Nephron (organoid): ENCODE results near the gene MIER2.

ENCODE experiments used
- H3K27ac Mint-ChIP-seq, 3 experiments: 2 replicates each; pipeline ENCODE4 v1.8.0; 2020; ENCODE audit warnings: mixed read lengths in 3 of 3, mild to moderate bottlenecking in 2 of 3, moderate library complexity in 1 of 3
- H3K27me3 Mint-ChIP-seq: 2 replicates; pipeline ENCODE4 v1.8.0; 2021; ENCODE audit warnings: low read depth, mild to moderate bottlenecking, moderate library complexity, mixed read lengths
- H3K36me3 Mint-ChIP-seq: 2 replicates; pipeline ENCODE4 v1.8.0; 2020; ENCODE audit warnings: low read depth, mixed read lengths
- H3K4me1 Mint-ChIP-seq: 2 replicates; pipeline ENCODE4 v1.8.0; 2020; ENCODE audit warnings: mixed read lengths
- H3K4me3 Mint-ChIP-seq, 3 experiments: 2 replicates each; pipeline ENCODE4 v1.8.0; 2020; ENCODE audit warnings: mild to moderate bottlenecking in 3 of 3, mixed read lengths in 3 of 3, moderate library complexity in 2 of 3
- H3K9me3 Mint-ChIP-seq: 2 replicates; pipeline ENCODE4 v1.8.0; 2020; ENCODE audit warnings: mixed read lengths
- TF ChIP-seq, protein P1 (sequence below), 3 experiments: fragments of 200-600 bp; sonication (generic); IDR thresholded peaks; one replicate each; pipeline ENCODE4 v1.5.0; 2021; ENCODE audit warnings: antibody characterized with exemption in 3 of 3; ENCODE audit not compliant: unreplicated experiment in 3 of 3

MIER2 gene

DNA sequence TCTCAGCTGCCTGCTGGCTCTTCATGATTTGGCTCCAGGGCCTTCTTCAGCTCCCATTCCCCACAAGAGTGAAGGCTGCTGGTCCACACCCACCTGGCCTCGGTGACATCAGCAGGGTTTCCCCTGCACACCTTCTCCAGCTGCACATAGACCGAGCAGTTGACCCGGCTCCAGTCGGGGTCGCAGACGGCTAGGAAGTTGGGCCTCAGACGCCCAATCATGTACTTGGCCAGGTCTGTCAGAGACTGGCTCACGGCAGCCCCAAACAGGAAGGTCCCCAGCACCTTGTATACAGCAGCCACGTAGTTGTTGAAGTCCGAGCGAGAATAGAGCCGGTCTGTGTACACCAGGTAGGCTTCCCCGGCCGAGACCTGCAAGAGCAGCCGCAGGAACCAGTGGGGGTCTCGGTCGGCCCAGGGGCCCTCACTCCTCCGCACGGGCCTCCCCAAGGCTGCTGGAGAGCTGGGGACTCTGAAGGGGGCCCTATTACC lies 57.2 kb downstream of the MIER2 start:
- H3K27me3 Mint-ChIP-seq, result peaks cover 55% of the 10 kb centered on the region
- TF ChIP-seq, protein P1, sequence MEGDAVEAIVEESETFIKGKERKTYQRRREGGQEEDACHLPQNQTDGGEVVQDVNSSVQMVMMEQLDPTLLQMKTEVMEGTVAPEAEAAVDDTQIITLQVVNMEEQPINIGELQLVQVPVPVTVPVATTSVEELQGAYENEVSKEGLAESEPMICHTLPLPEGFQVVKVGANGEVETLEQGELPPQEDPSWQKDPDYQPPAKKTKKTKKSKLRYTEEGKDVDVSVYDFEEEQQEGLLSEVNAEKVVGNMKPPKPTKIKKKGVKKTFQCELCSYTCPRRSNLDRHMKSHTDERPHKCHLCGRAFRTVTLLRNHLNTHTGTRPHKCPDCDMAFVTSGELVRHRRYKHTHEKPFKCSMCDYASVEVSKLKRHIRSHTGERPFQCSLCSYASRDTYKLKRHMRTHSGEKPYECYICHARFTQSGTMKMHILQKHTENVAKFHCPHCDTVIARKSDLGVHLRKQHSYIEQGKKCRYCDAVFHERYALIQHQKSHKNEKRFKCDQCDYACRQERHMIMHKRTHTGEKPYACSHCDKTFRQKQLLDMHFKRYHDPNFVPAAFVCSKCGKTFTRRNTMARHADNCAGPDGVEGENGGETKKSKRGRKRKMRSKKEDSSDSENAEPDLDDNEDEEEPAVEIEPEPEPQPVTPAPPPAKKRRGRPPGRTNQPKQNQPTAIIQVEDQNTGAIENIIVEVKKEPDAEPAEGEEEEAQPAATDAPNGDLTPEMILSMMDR (IDR thresholded peaks at IDR 0.05; ENCODE audit: unreplicated experiment in 3 of 3), result no peak

DNA sequence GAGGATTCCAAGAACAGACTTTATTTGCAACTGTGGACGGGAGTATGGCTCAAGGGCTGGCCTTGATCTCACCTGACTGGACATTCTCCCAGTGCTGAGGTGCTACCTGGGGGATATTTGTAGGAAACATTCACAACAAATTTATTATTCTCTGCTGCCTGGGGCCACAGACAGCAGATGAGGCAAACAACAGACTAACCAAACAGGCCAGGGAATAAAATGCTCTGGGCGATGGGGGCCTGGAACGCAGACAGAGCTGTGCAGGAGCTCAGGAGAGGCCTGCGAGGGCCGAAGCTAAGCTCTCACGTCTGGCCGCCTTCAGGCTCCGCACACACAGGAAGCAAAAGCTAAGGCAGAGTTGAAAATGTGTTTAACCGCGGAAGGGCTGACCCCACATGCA lies 61.2 kb downstream of the MIER2 start:
- no peak overlapping the region for H3K27ac Mint-ChIP-seq
- TF ChIP-seq, protein P1 (IDR thresholded peaks at IDR 0.05; ENCODE audit: unreplicated experiment in 3 of 3), result no peak
- H3K4me3 Mint-ChIP-seq, result no peak overlapping the region
- no peaks in the 10 kb centered on the region for H3K4me1 Mint-ChIP-seq
- H3K36me3 Mint-ChIP-seq, result no peaks in the 10 kb centered on the region
- H3K9me3 Mint-ChIP-seq, result no peaks in the 10 kb centered on the region
- peaks cover 40% of the 10 kb centered on the region for H3K27me3 Mint-ChIP-seq

More for the DNA sequence above, 57.2 kb downstream of the MIER2 start:
- no peak overlapping the region for H3K27ac Mint-ChIP-seq
- H3K36me3 Mint-ChIP-seq, result no peaks in the 10 kb centered on the region
- no peak overlapping the region for H3K4me3 Mint-ChIP-seq
- no peaks in the 10 kb centered on the region for H3K4me1 Mint-ChIP-seq
- no peaks in the 10 kb centered on the region for H3K9me3 Mint-ChIP-seq

DNA sequence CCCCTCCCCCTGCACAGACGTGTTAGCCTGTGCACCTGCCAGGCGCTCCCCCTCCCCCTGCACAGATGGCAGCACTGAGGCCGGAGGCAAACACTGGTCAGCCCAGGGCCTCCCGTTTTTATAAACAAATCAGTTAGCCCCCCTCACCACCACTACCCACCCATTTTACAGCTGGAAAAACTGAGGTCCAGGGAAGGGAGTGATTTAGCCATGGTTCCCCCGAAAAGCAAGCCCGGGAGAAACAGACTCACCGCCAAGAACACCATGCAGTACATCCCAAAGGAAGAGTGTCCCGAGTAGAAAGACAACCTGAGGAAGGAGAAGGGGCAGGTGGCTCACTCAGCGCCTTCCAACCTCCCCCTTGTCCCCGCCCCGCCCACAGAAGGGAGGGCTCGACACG lies 62.1 kb downstream of the MIER2 start:
- Mint-ChIP-seq H3K27me3 (peaks cover 37% of the 10 kb centered on the region), H3K4me1 (no peaks in the 10 kb centered on the region), H3K27ac (no peak overlapping the region), H3K4me3 (no peak overlapping the region), H3K9me3 (no peaks in the 10 kb centered on the region), H3K36me3 (no peaks in the 10 kb centered on the region)
- TF ChIP-seq, protein P1 (IDR thresholded peaks at IDR 0.05; ENCODE audit: unreplicated experiment in 3 of 3), result no peak

DNA sequence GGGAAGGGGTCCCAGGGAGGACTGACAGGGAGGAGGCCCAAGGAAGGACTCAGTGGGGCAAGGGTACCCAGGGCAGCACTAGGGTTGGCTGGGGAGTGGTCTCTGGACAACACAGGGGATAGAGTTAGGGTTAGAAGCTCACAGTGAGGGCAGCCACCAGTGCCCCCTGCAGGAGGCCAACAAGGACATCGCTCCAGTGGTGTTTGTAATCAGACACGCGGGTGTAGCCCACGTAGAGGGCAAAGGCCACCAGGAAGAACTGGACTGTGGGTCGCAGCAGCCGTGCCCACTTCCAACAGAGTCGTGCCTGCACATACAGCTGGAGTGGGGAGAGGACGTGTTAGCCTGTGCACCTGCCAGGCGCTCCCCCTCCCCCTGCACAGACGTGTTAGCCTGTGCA lies 62.6 kb downstream of the MIER2 start:
- H3K36me3 Mint-ChIP-seq, result no peaks in the 10 kb centered on the region
- H3K27me3 Mint-ChIP-seq, result peaks cover 36% of the 10 kb centered on the region
- H3K4me1 Mint-ChIP-seq, result no peaks in the 10 kb centered on the region
- H3K4me3 Mint-ChIP-seq, result no peak overlapping the region
- TF ChIP-seq, protein P1 (IDR thresholded peaks at IDR 0.05; ENCODE audit: unreplicated experiment in 3 of 3), result no peak
- no peak overlapping the region for H3K27ac Mint-ChIP-seq
- no peaks in the 10 kb centered on the region for H3K9me3 Mint-ChIP-seq

DNA sequence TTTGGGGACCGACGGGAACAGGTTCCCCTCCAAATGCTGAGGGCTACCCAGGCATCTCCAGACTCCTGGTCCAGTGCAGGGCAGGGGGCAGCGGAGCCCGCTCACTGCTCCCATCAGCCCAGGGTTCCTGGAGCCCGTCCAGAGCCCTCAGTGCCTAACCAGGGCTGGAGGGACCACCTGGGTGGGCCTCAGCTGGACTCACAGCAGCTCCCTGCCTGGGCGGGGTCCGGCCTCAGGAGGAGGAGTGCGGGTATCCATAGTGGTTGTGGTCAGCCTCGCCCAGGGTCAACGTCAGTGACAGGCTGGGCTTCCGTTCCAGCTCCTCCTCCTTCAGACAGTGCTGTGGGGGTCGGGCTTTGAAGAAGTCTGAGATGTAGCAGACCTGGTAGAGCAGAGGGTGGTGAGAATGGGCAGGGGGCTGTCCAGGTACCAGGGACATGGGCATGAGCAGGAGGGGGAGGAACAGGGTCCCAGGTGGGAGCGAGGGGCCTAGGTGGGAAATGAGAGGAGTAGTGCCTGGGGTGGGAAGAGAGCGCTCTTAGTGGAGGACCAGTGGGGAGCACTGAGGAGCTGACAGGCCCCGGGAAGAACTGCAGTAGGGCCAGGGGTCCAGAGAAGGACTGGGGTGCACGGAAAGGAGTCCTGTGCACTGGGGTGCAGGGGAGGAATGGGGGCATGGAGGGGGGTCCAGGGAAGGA lies 63.3 kb downstream of the MIER2 start:
- Mint-ChIP-seq H3K4me1 (no peaks in the 10 kb centered on the region), H3K36me3 (no peaks in the 10 kb centered on the region), H3K4me3 (no peak overlapping the region), H3K27me3 (peaks cover 32% of the 10 kb centered on the region), H3K27ac (no peak overlapping the region), H3K9me3 (no peaks in the 10 kb centered on the region)
- TF ChIP-seq, protein P1 (IDR thresholded peaks at IDR 0.05; ENCODE audit: unreplicated experiment in 3 of 3), result no peak

DNA sequence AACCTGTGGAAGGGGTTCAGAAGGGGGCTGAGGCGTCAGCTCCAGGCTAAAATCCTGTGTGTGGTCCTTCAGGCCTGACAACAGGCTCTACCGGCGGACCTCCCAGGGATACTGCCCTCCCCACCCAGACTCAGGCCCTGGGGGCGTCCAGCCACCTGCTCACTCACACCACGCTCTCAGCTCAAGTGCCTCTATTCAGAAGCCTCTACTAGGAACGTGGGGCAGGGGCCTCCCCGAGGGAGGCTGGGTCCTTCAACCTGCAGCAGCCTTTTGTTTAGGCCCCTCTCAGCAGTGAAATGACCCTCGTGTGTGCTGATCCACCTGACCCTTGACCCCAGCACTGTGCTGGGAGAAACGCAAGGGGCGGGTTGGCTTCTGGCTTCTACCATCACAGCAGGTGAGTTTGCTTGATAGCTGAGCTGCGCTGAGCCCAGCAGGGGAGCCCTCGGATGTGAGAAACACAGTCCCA lies 64.0 kb downstream of the MIER2 start:
- H3K4me1 Mint-ChIP-seq, result no peaks in the 10 kb centered on the region
- H3K36me3 Mint-ChIP-seq, result no peaks in the 10 kb centered on the region
- TF ChIP-seq, protein P1 (IDR thresholded peaks at IDR 0.05; ENCODE audit: unreplicated experiment in 3 of 3), result no peak
- H3K4me3 Mint-ChIP-seq, result no peak overlapping the region
- peaks cover 34% of the 10 kb centered on the region for H3K27me3 Mint-ChIP-seq
- no peaks in the 10 kb centered on the region for H3K9me3 Mint-ChIP-seq
- H3K27ac Mint-ChIP-seq, result no peak overlapping the region
